GM12875 (cell line): ENCODE results near the gene TRIM65.

Experiments
- H3K4me3 ChIP-seq: one replicate; pipeline ENCODE4 v1.5.1; 2011; ENCODE audit warnings: low read depth, low read length, control low read depth
- CTCF ChIP-seq: IDR thresholded peaks from 2 replicates; pipeline ENCODE4 v1.5.1; 2011; ENCODE audit warnings: low read depth, mild to moderate bottlenecking, control low read depth, inconsistent platforms, low read length, moderate library complexity, borderline replicate concordance; ENCODE audit not compliant: insufficient read depth

Gene TRIM65

GRCh38 chr17:75842963-75843576 is 53.7 kb downstream of the TRIM65 start:
- TF ChIP-seq CTCF: peak; percentile 21; the same call in 1 of the 2 replicates
- peak overlapping the region; percentile 56 for H3K4me3 ChIP-seq

- no peak for TF ChIP-seq CTCF
- no peak overlapping the region for H3K4me3 ChIP-seq
Measured at GRCh38 chr17:75842411-75842810, 54.3 kb downstream of the TRIM65 start.

- no peak overlapping the region for H3K4me3 ChIP-seq
- TF ChIP-seq CTCF: no peak
Measured at GRCh38 chr17:75840799-75841164, 56.0 kb downstream of the TRIM65 start.

- no peak for TF ChIP-seq CTCF
- H3K4me3 ChIP-seq: no peak overlapping the region
Measured at GRCh38 chr17:75839942-75840798, 56.6 kb downstream of the TRIM65 start.
